ENCODE measurements around the gene DNASE1L1.

The DNASE1L1 gene

DNA sequence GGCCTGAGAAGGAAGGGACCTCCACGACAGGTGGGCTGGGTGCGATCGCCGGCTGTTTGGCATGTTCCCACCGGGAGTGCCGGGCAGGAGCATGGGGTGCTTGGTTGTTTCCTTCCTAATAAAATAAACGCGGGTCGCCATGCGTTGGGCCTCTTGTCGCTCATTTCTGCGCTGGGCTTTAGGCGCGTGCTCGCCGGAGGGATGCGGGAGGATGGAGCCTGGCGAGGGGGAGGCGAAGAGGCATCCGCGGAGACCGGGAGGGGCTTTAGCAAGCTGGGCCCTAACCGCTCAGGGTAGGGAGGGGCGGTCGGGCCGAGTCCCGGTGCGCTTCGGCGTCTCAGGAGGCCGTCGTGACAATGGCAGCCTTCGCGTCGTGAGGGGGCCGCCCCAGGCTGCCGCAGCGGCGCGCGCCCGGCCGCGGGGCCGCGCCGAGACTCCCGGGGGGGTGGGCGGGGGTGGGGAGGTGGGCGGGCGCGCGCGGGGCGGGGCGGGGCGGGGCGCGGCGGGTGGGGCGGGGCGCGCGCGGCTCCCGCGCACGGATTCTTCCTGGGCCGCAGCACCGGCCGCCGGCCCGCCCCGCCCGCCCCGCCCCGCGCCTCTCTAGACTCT is 27.4 kb upstream of the DNASE1L1 start:
- peak; percentile 61 to 73 for DNase-seq

DNA sequence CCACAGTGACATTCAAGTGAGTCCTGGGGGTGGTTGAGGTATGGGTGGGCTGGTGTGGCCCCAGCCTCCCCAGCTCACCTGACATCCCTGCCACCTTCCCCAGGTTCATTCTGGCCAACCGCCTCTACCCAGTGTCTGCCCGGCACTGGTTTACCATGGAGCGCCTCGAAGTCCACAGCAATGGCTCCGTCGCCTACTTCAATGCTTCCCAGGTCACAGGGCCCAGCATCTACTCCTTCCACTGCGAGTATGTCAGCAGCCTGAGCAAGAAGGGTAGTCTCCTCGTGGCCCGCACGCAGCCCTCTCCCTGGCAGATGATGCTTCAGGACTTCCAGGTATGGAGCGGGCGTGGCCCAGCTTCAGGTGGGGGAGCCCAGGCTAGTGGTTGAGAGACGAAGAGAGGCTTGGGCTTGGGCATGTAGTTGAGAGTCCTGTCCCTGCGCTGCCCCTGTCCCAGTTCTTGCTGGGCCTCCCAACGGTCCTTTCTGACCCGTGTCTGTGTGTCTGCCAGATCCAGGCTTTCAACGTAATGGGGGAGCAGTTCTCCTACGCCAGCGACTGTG is 26.2 kb upstream of the DNASE1L1 start:
- DNase-seq, result no peak

DNA sequence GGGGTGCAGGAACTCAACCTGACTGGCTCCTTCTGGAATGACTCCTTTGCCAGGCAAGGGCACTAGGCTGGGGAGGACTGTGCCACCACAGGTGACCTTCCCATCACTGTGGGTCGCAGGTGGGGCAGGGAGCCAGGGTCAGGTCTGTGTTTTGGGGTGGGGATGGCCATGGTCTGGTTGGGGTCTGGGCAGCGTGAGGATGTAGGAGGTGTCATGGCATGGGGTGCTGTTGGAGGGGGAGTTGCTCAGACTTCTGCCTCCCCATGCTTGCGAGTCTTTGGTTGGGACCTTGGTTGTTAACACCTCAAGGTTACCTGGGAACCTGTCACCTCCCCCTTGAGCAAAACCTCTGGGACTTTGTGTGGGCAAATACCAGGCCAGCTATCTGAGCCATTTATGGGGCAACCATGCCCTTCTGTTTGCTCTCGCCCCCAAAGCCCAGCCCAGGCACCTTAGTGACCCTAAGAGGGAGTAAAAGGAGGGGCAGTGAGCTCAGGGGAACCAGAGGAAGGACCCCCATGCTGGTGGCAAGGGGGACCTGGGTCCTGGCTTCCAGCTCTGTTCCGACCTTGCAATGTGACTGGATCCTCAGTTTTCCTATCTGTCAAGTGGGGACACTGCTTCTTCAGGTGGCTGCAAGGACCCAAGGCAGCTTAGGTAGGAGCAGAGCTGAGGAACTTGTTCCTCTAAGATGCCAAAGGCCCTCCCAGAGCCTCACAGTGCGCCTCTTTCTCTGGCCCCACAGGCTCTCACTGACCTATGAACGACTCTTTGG is 25.5 kb upstream of the DNASE1L1 start:
- no peak for DNase-seq

DNA sequence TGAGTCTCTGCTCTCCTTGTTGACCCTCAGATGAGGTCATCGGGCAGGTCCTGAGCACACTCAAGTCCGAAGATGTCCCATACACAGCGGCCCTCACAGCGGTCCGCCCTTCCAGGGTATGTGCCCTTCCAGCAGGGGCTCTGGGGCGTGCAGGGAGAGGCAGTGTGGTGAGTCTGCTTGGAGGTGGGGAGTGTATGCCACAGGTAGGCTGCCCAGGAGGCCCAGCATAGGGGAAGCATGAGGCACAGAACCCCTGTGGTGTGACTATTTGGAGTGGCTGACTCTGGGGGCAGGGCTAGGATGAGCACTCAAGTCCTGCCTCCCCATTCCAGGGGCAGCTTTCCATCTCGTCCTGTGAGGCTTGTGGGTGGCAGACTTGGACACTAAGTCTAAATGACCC is 24.6 kb upstream of the DNASE1L1 start:
- DNase-seq, result no peak

DNA sequence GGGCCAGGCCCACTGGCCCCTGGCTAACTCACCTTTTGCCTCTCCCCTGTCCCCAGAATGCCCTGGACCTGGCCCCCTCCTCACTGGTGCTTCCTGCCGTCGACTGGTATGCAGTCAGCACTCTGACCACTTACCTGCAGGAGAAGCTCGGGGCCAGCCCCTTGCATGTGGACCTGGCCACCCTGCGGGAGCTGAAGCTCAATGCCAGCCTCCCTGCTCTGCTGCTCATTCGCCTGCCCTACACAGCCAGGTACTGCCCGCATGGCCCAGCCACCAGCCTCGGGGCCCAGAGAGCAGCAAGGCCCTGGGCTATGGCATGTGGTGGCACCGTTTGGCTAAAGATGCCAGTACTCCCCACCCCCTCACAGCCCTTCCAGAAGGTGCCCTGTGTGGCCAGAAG is 23.2 kb upstream of the DNASE1L1 start:
- no peak for DNase-seq

DNA sequence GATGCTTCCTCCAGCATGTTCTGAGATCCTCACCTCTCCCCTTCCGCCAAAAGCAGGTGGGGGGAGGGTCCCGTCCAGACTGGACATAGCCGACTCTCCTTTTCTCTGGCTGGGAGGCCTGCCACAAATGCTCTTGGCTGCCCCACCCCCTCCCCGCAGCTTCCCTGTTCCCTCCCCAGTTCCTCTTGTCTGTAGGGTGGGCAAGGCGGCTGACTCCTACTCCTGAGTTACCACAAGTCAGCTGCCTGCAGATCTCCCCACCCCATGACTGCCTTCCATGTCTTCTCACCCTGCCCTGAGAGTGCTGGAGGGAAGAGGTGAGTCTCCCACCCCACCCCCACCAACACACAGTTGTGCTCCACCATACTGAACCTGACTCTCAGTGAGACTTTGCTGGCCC is 22.3 kb upstream of the DNASE1L1 start:
- DNase-seq, result peak in 1 of 2 donors; percentile 37

DNA sequence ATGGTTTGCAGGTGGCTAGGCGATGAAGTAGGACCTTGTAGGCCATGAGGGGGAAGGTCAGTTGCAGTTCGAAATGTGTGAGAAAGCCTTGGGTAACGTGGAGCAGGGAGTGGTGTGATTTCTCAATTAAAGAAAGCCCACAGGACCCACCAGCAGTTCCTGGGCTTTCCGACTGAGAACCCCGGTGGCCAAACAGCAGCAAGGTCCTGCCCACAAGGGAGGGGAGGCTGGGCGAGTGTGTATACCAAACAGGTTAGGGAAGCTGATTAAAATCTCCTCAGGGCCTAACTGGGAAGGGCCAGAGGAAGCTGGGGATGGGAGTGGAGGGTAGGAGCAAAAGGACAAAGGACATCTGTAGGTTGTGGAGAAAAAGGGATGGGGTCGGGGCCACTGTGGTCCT is 21.9 kb upstream of the DNASE1L1 start:
- peak in 1 of 2 donors; percentile 51 for DNase-seq

DNA sequence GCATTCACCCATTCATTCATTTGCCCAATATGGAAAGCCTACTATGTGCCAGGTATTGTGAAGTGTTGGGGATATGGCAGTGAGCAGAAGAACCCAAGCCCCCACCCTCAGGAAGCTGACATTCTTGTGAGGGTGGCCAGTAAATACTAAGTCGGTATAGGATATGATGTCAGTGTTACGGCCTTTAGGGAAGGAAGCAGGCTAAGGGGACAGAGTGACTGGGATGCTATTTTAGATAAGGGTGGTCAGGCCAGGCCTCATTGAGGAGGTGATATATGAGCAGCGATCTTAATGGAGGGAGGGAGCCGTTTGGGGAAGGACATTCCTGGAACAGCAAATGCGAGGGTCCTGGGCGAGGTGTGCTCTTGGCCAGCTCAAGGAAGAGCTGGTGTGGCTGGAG is 21.4 kb upstream of the DNASE1L1 start:
- DNase-seq, result no peak

DNA sequence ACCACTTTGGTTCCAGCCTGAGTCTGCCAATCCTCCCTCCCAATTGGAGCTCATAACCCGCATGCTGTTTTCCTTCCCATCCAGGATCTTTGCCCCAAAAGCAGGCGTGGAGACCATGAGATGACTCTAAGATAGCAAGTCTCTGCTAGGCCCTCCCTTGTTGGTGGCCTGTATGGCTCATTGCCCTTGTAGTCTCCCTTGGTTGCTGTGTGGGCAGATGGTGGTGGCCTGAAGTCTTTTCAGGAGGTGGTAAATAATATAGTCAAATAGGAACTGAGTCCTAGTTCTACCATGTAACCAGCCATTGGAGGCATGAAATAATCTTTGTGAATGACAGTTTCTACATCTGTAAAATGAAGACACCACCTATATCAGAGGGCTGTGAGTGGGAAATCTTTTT is 20.7 kb upstream of the DNASE1L1 start:
- no peak for DNase-seq

DNA sequence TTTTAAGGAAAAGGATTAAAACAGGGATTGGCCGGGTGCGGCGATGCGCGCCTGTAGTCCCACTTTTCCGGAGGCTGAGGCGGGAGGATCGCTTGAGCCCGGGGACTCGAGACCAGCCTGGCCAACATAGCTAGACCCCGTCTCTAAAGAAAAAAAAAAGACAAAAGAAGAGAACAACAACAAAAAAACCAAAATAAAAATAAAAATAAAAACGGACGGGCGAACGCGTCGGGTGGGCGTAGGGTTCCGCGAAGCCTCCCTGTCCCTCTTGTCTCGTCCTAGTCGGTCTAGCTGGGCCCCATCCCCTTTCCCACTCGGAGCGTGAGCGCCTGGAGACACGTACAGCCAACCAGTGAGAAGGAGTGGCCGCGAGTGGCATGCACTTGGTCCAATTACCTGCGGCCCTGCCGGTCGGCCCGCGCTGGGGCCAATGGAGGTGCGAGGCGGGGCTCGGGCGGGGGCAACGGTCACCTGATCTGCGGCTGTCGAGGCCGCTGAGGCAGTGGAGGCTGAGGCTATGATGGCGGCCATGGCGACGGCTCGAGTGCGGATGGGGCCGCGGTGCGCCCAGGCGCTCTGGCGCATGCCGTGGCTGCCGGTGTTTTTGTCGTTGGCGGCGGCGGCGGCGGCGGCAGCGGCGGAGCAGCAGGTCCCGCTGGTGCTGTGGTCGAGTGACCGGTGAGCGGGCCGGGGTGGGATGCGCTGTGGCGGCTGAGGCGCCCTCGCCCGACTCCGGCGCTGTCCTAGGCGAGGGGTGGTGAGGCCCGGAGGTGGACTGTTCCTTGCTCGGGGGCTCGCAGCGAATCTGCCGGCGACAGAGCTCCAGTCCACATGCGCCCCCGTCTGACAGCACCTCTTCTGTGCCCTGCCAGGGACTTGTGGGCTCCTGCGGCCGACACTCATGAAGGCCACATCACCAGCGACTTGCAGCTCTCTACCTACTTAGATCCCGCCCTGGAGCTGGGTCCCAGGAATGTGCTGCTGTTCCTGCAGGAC is 19.4 kb upstream of the DNASE1L1 start, which contains the start of gene ATP6AP1:
Gene ATP6AP1 (plus strand): TSS at position 502 of the 996 bp plus-strand sequence. CDS start 16 bp downstream, at position 518.
- peak; percentile 90 for DNase-seq

DNA sequence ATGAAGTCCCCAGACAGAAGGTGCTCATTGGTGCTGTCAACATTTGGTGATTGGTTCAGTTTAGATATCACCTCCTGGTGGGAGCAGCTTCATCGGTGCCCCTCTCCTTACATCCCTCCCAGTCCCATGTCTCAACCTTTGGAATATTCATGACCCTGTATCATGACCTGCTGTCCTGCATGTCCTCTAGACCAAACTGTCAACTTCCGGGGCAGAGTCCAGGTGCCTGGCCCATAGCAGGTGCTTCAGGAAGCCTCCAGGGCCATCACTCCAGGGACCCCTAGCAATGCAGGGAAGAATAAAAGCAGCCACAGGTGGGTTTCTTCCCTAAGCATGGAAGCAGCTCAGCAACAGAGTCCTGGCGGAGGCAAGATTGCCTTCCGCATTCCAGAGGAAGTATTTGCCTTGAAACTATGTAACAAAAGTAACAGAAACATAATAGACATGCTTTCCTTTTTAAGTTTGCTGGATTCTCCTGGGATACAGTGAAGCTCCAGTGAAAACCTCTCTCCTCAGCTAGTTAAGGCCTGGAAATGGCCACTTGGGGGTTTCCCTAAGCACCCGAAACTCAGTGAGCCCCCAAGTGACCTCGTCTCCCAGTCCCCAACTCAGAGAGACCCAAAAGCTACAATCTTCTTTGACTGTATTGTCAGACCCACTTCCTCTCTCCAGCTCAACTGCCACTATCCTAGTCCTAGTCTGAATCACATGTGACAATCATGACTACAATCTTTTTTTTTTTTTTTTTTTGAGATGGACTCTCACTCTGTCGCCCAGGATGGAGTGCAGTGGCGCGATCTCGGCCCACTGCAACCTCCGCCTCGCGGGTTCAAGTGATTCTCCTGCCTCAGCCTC is 18.1 kb upstream of the DNASE1L1 start:
- no peak for DNase-seq

DNA sequence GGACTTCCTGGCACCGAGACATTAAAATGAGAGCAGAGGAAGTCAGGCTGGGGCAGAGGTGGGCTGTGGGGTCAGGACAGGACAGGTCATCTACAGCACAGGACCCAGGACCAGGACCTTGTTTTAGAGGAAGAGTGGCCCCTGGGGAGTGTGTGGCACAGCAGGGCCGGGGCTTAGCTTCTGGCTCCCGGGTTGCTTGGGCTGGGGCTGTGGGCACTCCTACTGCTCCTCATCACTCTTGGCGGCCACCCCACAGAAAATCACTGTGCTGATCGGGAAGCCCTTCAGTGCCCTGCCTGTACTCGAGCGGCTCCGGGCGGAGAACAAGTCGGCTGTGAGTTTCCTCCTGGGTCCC is 11.3 kb upstream of the DNASE1L1 start:
- DNase-seq, result no peak

DNA sequence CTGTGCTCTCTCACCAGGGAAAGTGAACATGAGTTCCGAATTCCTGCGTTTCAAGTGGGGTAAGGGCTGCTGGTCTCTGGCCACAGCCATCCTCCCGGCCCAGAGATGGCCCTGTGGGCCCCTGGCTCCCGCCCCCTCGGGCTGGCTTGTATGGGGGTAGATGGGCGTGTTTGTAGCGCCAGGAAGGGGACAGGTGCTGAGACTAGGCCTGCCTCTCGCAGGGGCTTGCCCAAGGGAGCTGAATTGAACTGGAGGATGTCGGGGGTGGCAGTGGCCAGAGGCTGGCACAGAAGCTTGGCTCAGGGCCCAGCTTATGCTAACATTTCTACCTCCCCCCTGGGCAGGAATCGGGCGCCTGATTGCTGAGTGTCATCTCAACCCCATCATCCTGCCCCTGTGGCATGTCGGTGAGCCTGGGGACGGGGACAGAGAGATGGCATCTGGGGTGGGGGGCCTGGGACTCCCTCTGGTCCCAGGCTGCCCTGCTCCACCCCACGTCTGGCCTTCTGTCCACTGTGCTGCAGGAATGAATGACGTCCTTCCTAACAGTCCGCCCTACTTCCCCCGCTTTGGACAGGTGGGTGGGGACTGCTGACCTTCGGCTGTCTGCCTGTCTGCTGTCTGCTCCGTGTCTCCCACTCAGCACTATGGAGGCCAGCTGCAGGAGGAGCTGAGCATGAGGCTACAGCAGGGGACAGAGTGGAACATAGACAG is 10.8 kb upstream of the DNASE1L1 start:
- DNase-seq, result no peak

DNA sequence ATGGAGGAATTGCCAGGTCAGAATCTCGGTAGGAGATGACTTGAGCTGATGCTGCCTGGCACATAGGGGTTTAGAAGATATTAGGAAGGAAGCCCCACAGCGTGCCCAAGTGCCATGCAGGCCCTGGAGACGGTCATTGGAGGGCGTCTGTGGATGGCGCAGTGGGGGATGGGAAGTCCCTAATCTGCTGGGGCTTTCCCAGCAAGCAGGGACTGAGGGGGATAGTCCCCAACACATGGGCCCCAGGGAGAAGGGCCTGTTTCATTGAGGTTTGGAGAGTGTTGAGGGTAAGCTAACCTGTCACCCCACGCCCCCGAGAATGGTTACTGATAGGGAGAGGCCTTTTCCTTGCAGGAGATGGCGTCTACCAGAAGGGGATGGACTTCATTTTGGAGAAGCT is 10.1 kb upstream of the DNASE1L1 start:
- DNase-seq, result no peak

DNA sequence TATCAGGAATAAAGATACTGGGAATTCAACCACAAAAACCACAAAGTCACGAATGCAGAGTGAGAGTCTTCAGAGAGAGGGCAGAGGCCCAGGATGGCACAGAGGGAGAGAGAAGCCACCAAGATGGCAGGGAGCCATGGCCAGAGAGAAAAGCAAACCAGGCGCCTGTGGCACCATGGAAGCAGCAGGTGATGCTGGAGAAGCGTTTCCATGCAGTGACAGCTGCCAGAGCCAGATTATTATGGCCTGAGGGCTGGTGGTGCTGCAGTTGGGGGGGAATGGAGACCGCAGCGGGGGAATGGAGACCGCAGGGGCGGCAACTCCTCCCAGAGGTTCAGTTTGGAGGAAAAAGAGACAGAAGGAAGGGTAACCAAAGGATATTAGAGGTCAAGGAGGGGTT is 8.1 kb upstream of the DNASE1L1 start:
- DNase-seq, result no peak

DNA sequence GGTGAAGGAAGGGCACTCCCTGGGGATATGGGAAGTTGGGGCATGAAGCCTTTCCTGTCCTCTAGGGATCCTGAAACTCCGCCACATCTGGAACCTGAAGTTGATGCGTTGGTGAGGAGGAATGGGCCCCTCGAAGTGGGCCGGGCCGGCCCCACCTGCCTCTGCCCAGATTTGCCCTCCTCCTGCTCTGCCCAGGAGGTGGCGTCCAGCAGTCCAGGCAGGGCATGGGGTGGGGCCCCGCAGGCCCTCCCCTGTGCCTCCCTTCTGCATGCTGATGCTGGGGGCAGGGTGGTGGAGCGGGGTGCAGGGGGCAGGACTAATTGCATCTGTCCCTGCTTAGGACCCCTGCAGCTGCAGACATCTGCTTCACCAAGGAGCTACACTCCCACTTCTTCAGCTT is 4.1 kb upstream of the DNASE1L1 start:
- no peak for DNase-seq

DNA sequence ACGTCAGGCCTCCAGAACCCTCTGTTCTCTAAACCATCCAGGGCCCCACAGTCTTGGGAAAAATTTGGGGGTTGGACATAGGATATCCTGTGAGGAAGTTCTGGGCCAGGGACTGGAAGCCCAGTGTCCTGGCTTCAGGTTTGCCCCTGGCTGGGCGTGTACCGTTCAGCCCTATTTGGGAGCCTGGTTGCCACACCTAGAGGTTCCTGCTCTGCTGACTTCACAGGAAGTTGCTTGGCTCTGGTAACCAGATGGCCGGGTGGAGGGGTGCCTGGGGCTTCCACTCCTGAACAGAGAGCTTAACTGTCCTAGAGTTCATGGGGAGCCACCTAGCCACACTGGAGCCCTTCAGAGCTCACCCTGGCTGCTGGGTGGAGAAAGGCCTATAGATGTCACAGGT is 3.4 kb upstream of the DNASE1L1 start:
- peak; percentile 52 to 54 for DNase-seq

DNA sequence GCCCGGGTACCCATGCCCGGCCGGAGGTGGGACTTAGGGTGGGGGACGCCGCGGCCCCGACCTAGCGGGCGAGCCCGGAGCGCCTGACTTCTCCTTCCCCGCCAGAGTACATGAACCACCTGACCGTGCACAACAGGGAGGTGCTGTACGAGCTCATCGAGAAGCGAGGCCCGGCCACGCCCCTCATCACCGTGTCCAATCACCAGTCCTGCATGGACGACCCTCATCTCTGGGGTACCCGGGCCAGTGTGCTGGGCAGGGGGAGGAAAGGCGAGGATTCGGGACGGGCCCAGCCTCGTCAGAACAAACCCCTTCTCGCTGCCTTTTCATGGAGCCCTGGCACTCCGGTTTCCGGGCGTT is 2.9 kb upstream of the DNASE1L1 start:
- DNase-seq, result peak; percentile 59 to 60

DNA sequence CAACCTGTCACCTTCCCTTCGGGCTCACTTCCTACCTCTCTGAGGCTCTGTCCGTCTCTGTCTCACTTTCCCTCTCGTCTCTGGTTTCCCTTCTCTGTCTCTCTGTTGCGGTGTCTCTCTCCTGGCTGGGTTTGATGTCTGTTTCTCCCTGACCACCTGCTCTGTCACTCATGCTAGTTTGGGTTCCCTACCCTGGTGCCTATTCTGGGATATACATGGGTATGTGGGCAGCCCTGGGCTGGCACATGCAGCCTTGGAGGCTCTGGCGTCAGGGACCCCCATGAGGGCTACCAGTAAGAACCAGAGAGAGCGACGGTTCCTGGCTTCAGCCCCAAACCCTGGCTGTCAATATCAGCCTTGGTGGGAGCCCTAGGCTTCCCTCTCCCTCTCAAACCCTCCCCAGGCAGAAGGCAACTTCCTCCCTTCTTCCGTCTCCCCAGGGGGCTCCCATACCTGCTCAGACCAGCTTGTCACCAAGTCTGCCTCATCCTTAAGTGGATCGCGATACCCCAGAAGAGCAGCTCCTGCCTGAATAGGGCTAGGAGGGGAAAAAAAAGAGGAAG is 314 bp downstream of the DNASE1L1 start:
- DNase-seq, result no peak

DNA sequence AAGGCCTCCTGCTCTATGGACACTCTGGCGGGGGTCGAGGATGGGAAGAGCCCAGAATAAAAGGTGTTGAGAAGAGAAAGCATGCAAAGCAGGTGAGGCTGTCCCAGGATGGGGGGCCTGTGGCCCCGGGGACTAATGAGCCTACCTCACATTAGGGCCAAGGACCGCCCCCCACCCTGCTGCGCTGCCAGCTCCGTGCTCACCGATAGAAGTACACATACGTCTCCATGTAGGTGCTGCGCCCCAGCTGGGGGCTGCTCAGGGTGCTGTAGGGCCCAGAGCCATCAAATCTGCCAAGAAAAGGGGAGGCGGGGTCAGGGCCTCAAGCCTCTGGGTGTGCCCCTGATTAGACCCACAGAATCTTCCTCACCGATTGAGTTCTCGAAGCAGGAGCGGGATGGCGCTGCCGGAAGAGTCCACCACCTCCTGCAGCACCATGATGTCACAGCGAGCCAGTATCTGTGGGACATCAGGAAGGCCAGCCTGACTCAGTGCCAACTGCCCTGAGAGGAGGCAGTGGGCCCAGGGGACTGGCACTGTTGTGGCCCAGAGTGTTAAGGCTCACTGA is 4.3 kb downstream of the DNASE1L1 start:
- no peak for DNase-seq

DNA sequence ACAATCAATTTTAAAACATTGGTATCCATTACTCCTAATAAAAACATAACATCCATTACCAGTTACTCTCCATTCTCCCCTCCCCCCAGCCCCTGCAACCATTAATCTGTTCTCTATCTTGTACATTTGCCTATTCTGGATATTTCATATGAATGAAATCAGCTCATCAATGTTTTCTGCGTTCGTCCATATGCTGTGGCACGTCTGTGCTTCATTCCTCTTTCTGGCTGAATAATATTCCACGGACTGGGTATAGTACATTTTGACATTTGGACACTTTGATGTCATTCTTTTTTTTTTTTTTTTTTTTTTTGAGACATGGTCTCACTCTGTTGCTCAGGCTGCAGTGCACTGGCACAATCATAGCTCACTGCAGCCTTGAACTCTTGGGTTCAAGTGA is 5.2 kb downstream of the DNASE1L1 start:
- no peak for DNase-seq

Measured in CD4-positive, alpha-beta T cell treated with Interleukin-1 beta for 1 hour (primary cell).